Cardiac muscle cell (in vitro differentiated cells and primary cell): ENCODE results near the gene PELI1. TPM values are rescaled to one million over a fixed set of nuclear protein-coding genes. Genes with fewer than 3 reads are reported as not detected.

Source experiments
- DNase-seq, 2 donors: peaks; one replicate each; pipeline versions ENCODE4 v3.0.0 to v3.0.0-alpha.2; 2010 to 2017; ENCODE audit warnings: low read depth in 1 of 2, low spot score in 1 of 2
- H3K27ac ChIP-seq: fragments of 200-600 bp; sonication (generic); 2 replicates; pipeline ENCODE4 v1.5.1; 2016
- H3K27me3 ChIP-seq: fragments of 200-600 bp; sonication (generic); 2 replicates; pipeline ENCODE4 v1.6.0; 2016; ENCODE audit warnings: control low read depth
- H3K36me3 ChIP-seq: fragments of 200-600 bp; sonication (generic); 2 replicates; pipeline ENCODE4 v1.5.1; 2016; ENCODE audit warnings: control low read depth
- H3K4me1 ChIP-seq: fragments of 200-600 bp; sonication (generic); 2 replicates; pipeline ENCODE4 v1.8.1; 2017; ENCODE audit warnings: low read depth, mild to moderate bottlenecking, mixed run types
- H3K4me3 ChIP-seq: fragments of 200-600 bp; sonication (generic); 2 replicates; pipeline ENCODE4 v1.5.1; 2016; ENCODE audit warnings: mild to moderate bottlenecking
- H3K9me3 ChIP-seq: fragments of 200-600 bp; sonication (generic); 2 replicates; pipeline ENCODE4 v1.5.1; 2017; ENCODE audit warnings: low read depth, mild to moderate bottlenecking, control low read depth
- polyA plus RNA-seq: library from polyadenylated mRNA; unstranded; fragments of >200 nt; fragmentation: Nextera tagmentation; extraction: Ambion mirVana; gene quantifications from 2 replicates; pipeline ENCODE4 v1.2.1, GENCODE V29; 2016
- total RNA-seq: library from RNA; depleted of rRNA; stranded (reverse); fragments of >200 nt; gene quantifications from 2 replicates; pipeline ENCODE4 v1.2.3, GENCODE V29; 2016
- TF ChIP-seq, protein P1 (sequence below): IDR thresholded peaks from 2 replicates; pipeline ENCODE4 v1.5.1; 2012; ENCODE audit warnings: low read depth, mild to moderate bottlenecking, low read length

Gene PELI1
- total and polyA plus RNA-seq, 2 experiments from 2014 or later, result 9.6 to 12.6 TPM

GRCh38 chr2:64092502-64092901, 51.7 kb downstream of the PELI1 start:
- Histone ChIP-seq H3K27ac (no peak overlapping the region), H3K27me3 (no peaks in the 10 kb centered on the region), H3K4me3 (no peak overlapping the region), H3K36me3 (peaks cover 9% of the 10 kb centered on the region), H3K9me3 (no peaks in the 10 kb centered on the region), H3K4me1 (peaks cover 18% of the 10 kb centered on the region)
- DNase-seq, result no peak
- TF ChIP-seq, protein P1, sequence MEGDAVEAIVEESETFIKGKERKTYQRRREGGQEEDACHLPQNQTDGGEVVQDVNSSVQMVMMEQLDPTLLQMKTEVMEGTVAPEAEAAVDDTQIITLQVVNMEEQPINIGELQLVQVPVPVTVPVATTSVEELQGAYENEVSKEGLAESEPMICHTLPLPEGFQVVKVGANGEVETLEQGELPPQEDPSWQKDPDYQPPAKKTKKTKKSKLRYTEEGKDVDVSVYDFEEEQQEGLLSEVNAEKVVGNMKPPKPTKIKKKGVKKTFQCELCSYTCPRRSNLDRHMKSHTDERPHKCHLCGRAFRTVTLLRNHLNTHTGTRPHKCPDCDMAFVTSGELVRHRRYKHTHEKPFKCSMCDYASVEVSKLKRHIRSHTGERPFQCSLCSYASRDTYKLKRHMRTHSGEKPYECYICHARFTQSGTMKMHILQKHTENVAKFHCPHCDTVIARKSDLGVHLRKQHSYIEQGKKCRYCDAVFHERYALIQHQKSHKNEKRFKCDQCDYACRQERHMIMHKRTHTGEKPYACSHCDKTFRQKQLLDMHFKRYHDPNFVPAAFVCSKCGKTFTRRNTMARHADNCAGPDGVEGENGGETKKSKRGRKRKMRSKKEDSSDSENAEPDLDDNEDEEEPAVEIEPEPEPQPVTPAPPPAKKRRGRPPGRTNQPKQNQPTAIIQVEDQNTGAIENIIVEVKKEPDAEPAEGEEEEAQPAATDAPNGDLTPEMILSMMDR, result no peak

- TF ChIP-seq, protein P1, result no peak
- peak in 1 of 2 donors; percentile 55 for DNase-seq
- Histone ChIP-seq H3K27ac (no peak overlapping the region), H3K36me3 (no peaks in the 10 kb centered on the region), H3K9me3 (no peaks in the 10 kb centered on the region), H3K4me1 (peaks cover 16% of the 10 kb centered on the region), H3K4me3 (no peak overlapping the region), H3K27me3 (no peaks in the 10 kb centered on the region)
Measured at GRCh38 chr2:64090264-64090663, 54.0 kb downstream of the PELI1 start.

DNA sequence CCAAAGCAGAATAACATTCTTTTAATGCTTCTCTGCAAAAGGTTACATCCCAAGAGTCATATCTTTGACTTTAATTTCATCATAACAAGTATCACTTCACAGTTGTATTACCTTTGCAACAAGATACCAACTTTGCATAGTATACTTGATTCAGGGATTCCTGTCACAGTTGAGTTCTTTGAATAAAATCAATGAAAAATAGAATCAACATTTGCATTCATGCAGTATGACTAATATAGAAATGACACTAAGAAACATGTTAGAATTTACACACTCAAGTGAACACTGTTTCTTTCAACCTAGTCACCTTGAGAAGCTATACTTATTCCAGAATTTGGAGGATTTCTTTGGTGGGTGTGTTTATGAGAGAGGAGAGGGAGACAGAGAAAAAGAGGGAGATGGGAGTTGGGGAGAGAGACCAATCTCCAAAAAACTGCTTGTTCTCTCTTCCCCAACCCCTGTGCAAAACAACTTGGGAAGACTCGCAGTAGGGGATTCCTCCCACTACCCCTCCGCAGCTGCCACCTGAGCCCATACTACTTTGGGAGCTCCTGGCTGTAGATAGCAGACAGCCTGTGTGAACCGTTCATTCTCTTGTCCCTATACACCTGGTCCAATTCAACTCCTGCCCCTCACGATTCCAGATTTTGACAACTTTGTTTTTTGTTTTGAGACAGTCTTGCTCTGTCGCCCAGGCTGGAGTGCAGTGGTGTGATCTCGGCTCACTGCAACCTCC, 57.7 kb downstream of the PELI1 start:
- no peaks in the 10 kb centered on the region for H3K36me3 ChIP-seq
- peaks cover 35% of the 10 kb centered on the region for H3K4me1 ChIP-seq
- no peak overlapping the region for H3K27ac ChIP-seq
- no peaks in the 10 kb centered on the region for H3K9me3 ChIP-seq
- H3K27me3 ChIP-seq, result no peaks in the 10 kb centered on the region
- H3K4me3 ChIP-seq, result no peak overlapping the region
- DNase-seq, result no peak
- TF ChIP-seq, protein P1, result no peak

DNA sequence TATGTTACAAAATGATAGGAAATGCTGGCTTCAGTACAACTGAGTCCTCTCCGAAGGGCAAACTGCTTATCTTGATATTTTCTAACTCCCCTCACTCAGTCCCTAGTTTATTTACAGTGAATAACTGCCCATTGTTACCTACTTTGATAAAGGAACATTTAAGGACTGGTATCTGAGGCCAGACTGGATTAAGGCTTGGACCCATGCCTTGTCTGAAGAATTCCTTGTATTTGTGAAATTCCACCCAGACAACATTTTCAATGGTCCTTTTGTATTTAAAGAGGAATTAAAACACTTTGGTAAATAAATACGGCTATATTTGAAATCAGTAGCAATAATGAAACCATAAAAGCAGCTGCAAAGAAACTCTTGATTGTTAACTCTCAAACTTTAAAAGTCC, 58.3 kb downstream of the PELI1 start:
- TF ChIP-seq, protein P1, result no peak
- H3K9me3 ChIP-seq, result no peaks in the 10 kb centered on the region
- no peaks in the 10 kb centered on the region for H3K36me3 ChIP-seq
- DNase-seq, result no peak
- H3K27ac ChIP-seq, result no peak overlapping the region
- peaks cover 35% of the 10 kb centered on the region for H3K4me1 ChIP-seq
- H3K27me3 ChIP-seq, result no peaks in the 10 kb centered on the region
- H3K4me3 ChIP-seq, result no peak overlapping the region

DNA sequence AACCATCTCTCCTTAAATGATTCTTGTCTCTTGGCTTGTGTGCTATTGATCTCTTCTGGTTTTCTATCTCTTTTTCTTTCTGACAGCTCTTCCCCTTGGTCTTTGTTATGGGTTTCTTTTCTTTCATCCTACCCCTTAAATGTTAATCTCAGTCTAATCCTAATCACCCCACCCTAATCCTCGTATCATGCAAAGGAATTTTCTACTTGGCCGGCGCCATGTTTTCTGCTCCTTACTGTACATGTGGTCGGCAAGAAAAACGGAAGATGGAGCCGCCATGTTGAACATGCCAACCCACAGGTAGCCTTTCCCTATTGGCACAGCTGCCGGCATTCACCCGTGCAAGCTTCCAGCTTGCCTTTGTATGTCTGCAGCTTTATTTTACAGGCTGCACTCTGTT, 63.2 kb downstream of the PELI1 start:
- TF ChIP-seq, protein P1, result no peak
- no peak for DNase-seq
- no peak overlapping the region for H3K4me3 ChIP-seq

More for the DNA sequence above, 63.2 kb downstream of the PELI1 start:
- Histone ChIP-seq H3K9me3 (no peaks in the 10 kb centered on the region), H3K27me3 (no peaks in the 10 kb centered on the region), H3K36me3 (no peaks in the 10 kb centered on the region), H3K4me1 (peaks cover 22% of the 10 kb centered on the region), H3K27ac (no peak overlapping the region)
